GM19240 (cell line): ENCODE results near the gene ZNF484.

ENCODE experiments used
- DNase-seq: peaks from one replicate; pipeline ENCODE4 v3.0.0; 2011; ENCODE audit warnings: low spot score; ENCODE audit not compliant: insufficient read length

The ZNF484 gene

DNA sequence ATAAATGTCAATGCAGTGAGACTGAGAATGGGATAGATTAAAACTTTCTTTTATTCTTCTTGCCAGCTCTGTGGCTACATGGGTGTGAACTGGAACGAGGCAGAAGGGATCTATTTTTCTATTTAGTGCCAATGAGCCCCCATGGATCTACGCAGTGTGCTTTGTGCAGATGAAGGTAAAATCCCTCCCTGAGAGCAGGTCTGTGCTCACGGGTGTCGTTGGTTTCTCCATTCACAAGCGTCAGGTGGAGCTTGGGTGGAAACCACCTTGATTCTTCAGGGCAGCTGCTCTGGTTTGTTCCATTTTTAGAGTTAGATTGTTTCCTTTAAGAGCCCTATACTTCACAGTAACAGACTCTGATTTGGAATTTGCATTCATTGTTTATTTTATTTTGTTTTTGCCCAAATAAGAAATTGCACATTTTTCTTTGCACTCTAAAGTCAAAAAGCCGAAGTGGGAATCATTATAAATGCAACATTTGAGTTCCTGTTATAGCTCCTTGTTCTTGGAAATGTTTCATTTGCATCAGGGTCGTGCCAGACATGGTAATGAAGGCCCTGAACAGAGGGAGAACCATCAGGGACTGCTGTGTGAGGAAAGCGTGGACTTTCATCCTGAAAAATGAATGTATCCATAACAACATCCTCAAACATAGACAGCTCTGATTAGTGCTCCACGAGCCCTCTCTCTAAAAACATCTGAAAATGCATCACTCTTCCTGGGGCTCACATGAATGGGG lies 82.1 kb downstream of the ZNF484 start:
- no peak for DNase-seq
